ENCODE results near the gene KRTAP1-1. TPM values are rescaled to one million over a fixed set of nuclear protein-coding genes. Genes with fewer than 3 reads are reported as not detected.

KRTAP1-1 gene
- total and polyA plus RNA-seq, 2 donors (not counting 1 experiment from before 2014, with no cell fraction given), result 0.64 TPM; not detected in 1

- Histone ChIP-seq H3K4me2 (ENCODE audit: extremely low read depth, insufficient read depth, low read length) (no peak overlapping the region), H4K20me1 (ENCODE audit: control insufficient read depth, extremely low read depth, insufficient read depth, low read length) (no peaks in the 10 kb centered on the region), H3K36me3 (ENCODE audit: control insufficient read depth, insufficient read depth, low read length) (no peaks in the 10 kb centered on the region), H2AFZ (ENCODE audit: low read length) (no peak overlapping the region), H3K79me2 (ENCODE audit: control insufficient read depth, insufficient read depth, low read length) (no peaks in the 10 kb centered on the region), H3K9ac (ENCODE audit: insufficient read depth, low read length) (no peak overlapping the region), H3K27ac (ENCODE audit: insufficient read depth, low read length) (no peak overlapping the region), H3K9me3 (ENCODE audit: control insufficient read depth, insufficient read depth, low read depth, low read length) (no peaks in the 10 kb centered on the region), H3K4me1 (ENCODE audit: control insufficient read depth, extremely low read depth, insufficient read depth, low read length) (peaks cover 5% of the 10 kb centered on the region), H3K4me3 (replicated peaks in 1 of 4; ENCODE audit: control extremely low read depth in 1 of 4, insufficient read depth in 1 of 4, low read depth in 3 of 4, low read length in 4 of 4) (no peak overlapping the region), H3K27me3 (ENCODE audit: control insufficient read depth, insufficient read depth, low read length) (no peaks in the 10 kb centered on the region)
- no peak for TF ChIP-seq EZH2 (IDR thresholded peaks at IDR 0.05; ENCODE audit: low read length, missing control alignments)
- TF ChIP-seq CTCF (conservative IDR thresholded peaks at IDR 0.05 in 1 of 2, IDR thresholded peaks at IDR 0.05 in 1 of 2; ENCODE audit: low read depth in 1 of 2, low read length in 2 of 2), result no peak
- DNase-seq (ENCODE audit: low read depth in 2 of 2), result no peak
Observed at GRCh38 chr17:41071606-41072360, 30.5 kb upstream of the KRTAP1-1 start.

GRCh38 chr17:41069031-41069430, 27.8 kb upstream of the KRTAP1-1 start:
- Histone ChIP-seq H3K36me3 (ENCODE audit: control insufficient read depth, insufficient read depth, low read length) (no peaks in the 10 kb centered on the region), H3K79me2 (ENCODE audit: control insufficient read depth, insufficient read depth, low read length) (no peaks in the 10 kb centered on the region), H3K9me3 (ENCODE audit: control insufficient read depth, insufficient read depth, low read depth, low read length) (no peaks in the 10 kb centered on the region), H4K20me1 (ENCODE audit: control insufficient read depth, extremely low read depth, insufficient read depth, low read length) (no peaks in the 10 kb centered on the region), H3K27ac (ENCODE audit: insufficient read depth, low read length) (no peak overlapping the region), H3K4me2 (ENCODE audit: extremely low read depth, insufficient read depth, low read length) (no peak overlapping the region), H3K27me3 (ENCODE audit: control insufficient read depth, insufficient read depth, low read length) (no peaks in the 10 kb centered on the region), H3K4me3 (replicated peaks in 1 of 4; ENCODE audit: control extremely low read depth in 1 of 4, insufficient read depth in 1 of 4, low read depth in 3 of 4, low read length in 4 of 4) (no peak overlapping the region), H2AFZ (ENCODE audit: low read length) (no peak overlapping the region), H3K4me1 (ENCODE audit: control insufficient read depth, extremely low read depth, insufficient read depth, low read length) (peaks cover 12% of the 10 kb centered on the region), H3K9ac (ENCODE audit: insufficient read depth, low read length) (no peak overlapping the region)
- TF ChIP-seq CTCF (conservative IDR thresholded peaks at IDR 0.05 in 1 of 2, IDR thresholded peaks at IDR 0.05 in 1 of 2; ENCODE audit: low read depth in 1 of 2, low read length in 2 of 2) (no peak), EZH2 (IDR thresholded peaks at IDR 0.05; ENCODE audit: low read length, missing control alignments) (no peak)
- no peak for DNase-seq (ENCODE audit: low read depth in 2 of 2)

DNA sequence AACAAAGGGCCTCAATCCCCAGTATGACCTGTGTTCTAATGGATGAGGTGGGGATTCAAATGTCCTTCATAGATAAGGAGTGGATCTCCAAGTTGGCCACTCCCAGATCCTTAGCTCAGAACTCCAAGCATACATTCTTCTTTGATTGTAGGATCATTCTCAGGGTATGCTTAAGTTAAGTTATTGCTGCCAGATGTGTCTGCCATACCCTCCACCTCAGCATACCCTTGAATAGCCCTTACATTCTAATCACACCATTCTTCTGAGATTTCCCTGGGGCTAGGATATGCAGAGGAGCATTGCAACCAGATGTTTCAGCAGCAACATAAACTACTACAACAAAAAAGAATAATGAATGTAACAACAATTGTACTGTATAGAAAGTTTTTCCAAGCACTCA, 26.0 kb upstream of the KRTAP1-1 start:
- Histone ChIP-seq H3K9me3 (ENCODE audit: control insufficient read depth, insufficient read depth, low read depth, low read length) (no peaks in the 10 kb centered on the region), H3K9ac (ENCODE audit: insufficient read depth, low read length) (no peak overlapping the region), H4K20me1 (ENCODE audit: control insufficient read depth, extremely low read depth, insufficient read depth, low read length) (no peaks in the 10 kb centered on the region), H3K36me3 (ENCODE audit: control insufficient read depth, insufficient read depth, low read length) (no peaks in the 10 kb centered on the region), H3K4me1 (ENCODE audit: control insufficient read depth, extremely low read depth, insufficient read depth, low read length) (peaks cover 17% of the 10 kb centered on the region), H3K27ac (ENCODE audit: insufficient read depth, low read length) (no peak overlapping the region), H3K4me2 (ENCODE audit: extremely low read depth, insufficient read depth, low read length) (no peak overlapping the region), H3K4me3 (replicated peaks in 1 of 4; ENCODE audit: control extremely low read depth in 1 of 4, insufficient read depth in 1 of 4, low read depth in 3 of 4, low read length in 4 of 4) (no peak overlapping the region), H2AFZ (ENCODE audit: low read length) (no peak overlapping the region), H3K79me2 (ENCODE audit: control insufficient read depth, insufficient read depth, low read length) (no peaks in the 10 kb centered on the region), H3K27me3 (ENCODE audit: control insufficient read depth, insufficient read depth, low read length) (no peaks in the 10 kb centered on the region)
- no peak for DNase-seq (ENCODE audit: low read depth in 2 of 2)
- TF ChIP-seq CTCF (conservative IDR thresholded peaks at IDR 0.05 in 1 of 2, IDR thresholded peaks at IDR 0.05 in 1 of 2; ENCODE audit: low read depth in 1 of 2, low read length in 2 of 2), result no peak
- TF ChIP-seq EZH2 (IDR thresholded peaks at IDR 0.05; ENCODE audit: low read length, missing control alignments), result no peak
